HEK293 (cell line): ENCODE data around the gene NIN.

Source experiments
- CTCF ChIA-PET: fragments of 350-600 bp; formaldehyde crosslinking; extraction: SDS; loops from one replicate; lab custom pipeline; 2021; ENCODE audit warnings: antibody characterized with exemption; lab: Yijun Ruan, JAX
- POLR2A ChIA-PET: fragments of 300-600 bp; formaldehyde crosslinking; extraction: SDS; loops from one replicate; lab custom pipeline; 2020; ENCODE audit warnings: antibody characterized with exemption, inconsistent platforms; lab: Yijun Ruan, JAX
- H3K27ac ChIP-seq: fragments of 200-500 bp; sonication (Bioruptor generic); 2 replicates; pipeline ENCODE4 v1.5.1; 2014; ENCODE audit warnings: low read depth, low read length, control low read depth, inconsistent platforms; ENCODE audit errors: extremely low read depth
- H3K36me3 ChIP-seq, 2 experiments: fragments of 200-500 bp in 1 of 2; sonication (Bioruptor generic) in 1 of 2; 1 replicate in 1 of 2; 2 replicates in 1 of 2; pipeline ENCODE4 v1.5.1; 2014 to 2017; ENCODE audit warnings: inconsistent platforms in 2 of 2, low read length in 2 of 2; ENCODE audit not compliant: control insufficient read depth in 2 of 2, insufficient read depth in 1 of 2
- H3K4me1 ChIP-seq: fragments of 200-500 bp; sonication (Bioruptor generic); 2 replicates; pipeline ENCODE4 v1.5.1; 2014; ENCODE audit warnings: mild to moderate bottlenecking, low read length, inconsistent platforms; ENCODE audit not compliant: control insufficient read depth, insufficient read depth
- H3K4me3 ChIP-seq: 2 replicates; pipeline ENCODE4 v1.5.1; 2011; ENCODE audit warnings: low read depth, mild to moderate bottlenecking, control low read depth, low read length, moderate library complexity
- H3K9me3 ChIP-seq: fragments of 200-500 bp; sonication (Bioruptor generic); 2 replicates; pipeline ENCODE4 v1.5.1; 2014; ENCODE audit warnings: low read depth, low read length, inconsistent platforms; ENCODE audit not compliant: control insufficient read depth, insufficient read depth
- KLF9 ChIP-seq: fragments of 450-650 bp; formaldehyde crosslinking; IDR thresholded peaks from 2 replicates; pipeline ENCODE4 v1.5.1; 2016; ENCODE audit warnings: missing biosample characterization, missing genetic modification characterization, low read depth
- SP7 ChIP-seq: fragments of 450-650 bp; formaldehyde crosslinking; IDR thresholded peaks from 2 replicates; pipeline ENCODE4 v1.5.1; 2016; ENCODE audit warnings: missing biosample characterization, missing genetic modification characterization
- WT1 ChIP-seq: fragments of 450-650 bp; formaldehyde crosslinking; IDR thresholded peaks from 2 replicates; pipeline ENCODE4 v1.5.1; 2016; ENCODE audit warnings: missing biosample characterization, missing genetic modification characterization
- YY2 ChIP-seq: fragments of 450-650 bp; formaldehyde crosslinking; IDR thresholded peaks from 2 replicates; pipeline ENCODE4 v1.5.1; 2016; ENCODE audit warnings: missing biosample characterization, missing genetic modification characterization
- ZEB2 ChIP-seq: fragments of 450-650 bp; formaldehyde crosslinking; IDR thresholded peaks from 2 replicates; pipeline ENCODE4 v1.5.1; 2016; ENCODE audit warnings: missing biosample characterization, missing genetic modification characterization
- ZNF132 ChIP-seq: fragments of 450-650 bp; formaldehyde crosslinking; IDR thresholded peaks from 2 replicates; pipeline ENCODE4 v1.5.1; 2017; ENCODE audit warnings: missing biosample characterization, missing genetic modification characterization, borderline replicate concordance
- ZNF16 ChIP-seq: fragments of 450-650 bp; formaldehyde crosslinking; IDR thresholded peaks from 2 replicates; pipeline ENCODE4 v1.5.1; 2016; ENCODE audit warnings: low read depth, missing biosample characterization, missing genetic modification characterization
- ZNF221 ChIP-seq: fragments of 450-650 bp; formaldehyde crosslinking; IDR thresholded peaks from 2 replicates; pipeline ENCODE4 v1.5.1; 2017; ENCODE audit warnings: missing biosample characterization, missing genetic modification characterization, borderline replicate concordance
- ZNF416 ChIP-seq: fragments of 450-650 bp; formaldehyde crosslinking; IDR thresholded peaks from 2 replicates; pipeline ENCODE4 v1.5.1; 2016; ENCODE audit warnings: missing biosample characterization, missing genetic modification characterization
- ZNF510 ChIP-seq: fragments of 450-650 bp; formaldehyde crosslinking; IDR thresholded peaks from 2 replicates; pipeline ENCODE4 v1.5.1; 2018; ENCODE audit warnings: mild to moderate bottlenecking, missing genetic modification characterization, missing biosample characterization; ENCODE audit not compliant: insufficient replicate concordance
- ZNF555 ChIP-seq: fragments of 450-650 bp; formaldehyde crosslinking; conservative IDR thresholded peaks from 2 replicates; pipeline ENCODE4 v1.5.1; 2017; ENCODE audit warnings: missing biosample characterization, mild to moderate bottlenecking, missing genetic modification characterization, inconsistent platforms
- ZNF658 ChIP-seq: fragments of 450-650 bp; formaldehyde crosslinking; IDR thresholded peaks from 2 replicates; pipeline ENCODE4; 2016; ENCODE audit warnings: missing biosample characterization, missing genetic modification characterization
- ZNF670 ChIP-seq: fragments of 450-650 bp; formaldehyde crosslinking; IDR thresholded peaks from 2 replicates; pipeline ENCODE4 v1.5.1; 2016; ENCODE audit warnings: missing biosample characterization, missing genetic modification characterization, low read depth
- ZNF768 ChIP-seq: fragments of 450-650 bp; formaldehyde crosslinking; IDR thresholded peaks from 2 replicates; pipeline ENCODE4 v1.5.1; 2018; ENCODE audit warnings: missing biosample characterization, mild to moderate bottlenecking, missing genetic modification characterization
- ZXDB ChIP-seq: fragments of 450-650 bp; formaldehyde crosslinking; IDR thresholded peaks from 2 replicates; pipeline ENCODE4 v1.5.1; 2016; ENCODE audit warnings: missing biosample characterization, missing genetic modification characterization
- TF ChIP-seq, protein P1 (sequence below): fragments of 450-650 bp; formaldehyde crosslinking; IDR thresholded peaks from 2 replicates; pipeline ENCODE4 v1.5.1; 2016; ENCODE audit warnings: missing biosample characterization, missing genetic modification characterization
- TF ChIP-seq, protein P2 (sequence below): fragments of 450-650 bp; formaldehyde crosslinking; IDR thresholded peaks from 2 replicates; pipeline ENCODE4 v1.5.1; 2016; ENCODE audit warnings: missing biosample characterization, missing genetic modification characterization
- TF ChIP-seq, protein P3 (sequence below): fragments of 450-650 bp; formaldehyde crosslinking; IDR thresholded peaks from 2 replicates; pipeline ENCODE4 v1.5.1; 2017; ENCODE audit warnings: missing biosample characterization, missing genetic modification characterization

NIN gene

DNA sequence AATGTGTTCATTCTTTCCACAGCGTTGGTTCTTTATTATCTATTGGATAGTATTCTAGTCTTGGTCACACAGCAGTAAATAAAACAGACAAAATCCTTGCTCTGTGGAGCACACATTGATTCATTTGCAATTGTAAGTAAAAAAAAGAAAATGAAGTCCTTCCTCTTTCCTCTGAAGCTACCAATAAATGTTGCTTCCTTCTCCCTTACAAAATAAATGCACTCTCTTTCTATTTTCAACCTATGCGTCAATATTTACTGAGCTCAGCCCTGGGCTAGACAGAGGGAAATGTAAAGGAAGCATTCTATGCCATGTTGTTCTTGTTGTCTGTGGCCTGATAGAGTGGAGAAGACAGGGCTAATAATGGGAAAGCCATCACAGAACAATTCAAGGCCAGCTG is 43.8 kb upstream of the NIN start (continued):
- TF ChIP-seq, protein P1, sequence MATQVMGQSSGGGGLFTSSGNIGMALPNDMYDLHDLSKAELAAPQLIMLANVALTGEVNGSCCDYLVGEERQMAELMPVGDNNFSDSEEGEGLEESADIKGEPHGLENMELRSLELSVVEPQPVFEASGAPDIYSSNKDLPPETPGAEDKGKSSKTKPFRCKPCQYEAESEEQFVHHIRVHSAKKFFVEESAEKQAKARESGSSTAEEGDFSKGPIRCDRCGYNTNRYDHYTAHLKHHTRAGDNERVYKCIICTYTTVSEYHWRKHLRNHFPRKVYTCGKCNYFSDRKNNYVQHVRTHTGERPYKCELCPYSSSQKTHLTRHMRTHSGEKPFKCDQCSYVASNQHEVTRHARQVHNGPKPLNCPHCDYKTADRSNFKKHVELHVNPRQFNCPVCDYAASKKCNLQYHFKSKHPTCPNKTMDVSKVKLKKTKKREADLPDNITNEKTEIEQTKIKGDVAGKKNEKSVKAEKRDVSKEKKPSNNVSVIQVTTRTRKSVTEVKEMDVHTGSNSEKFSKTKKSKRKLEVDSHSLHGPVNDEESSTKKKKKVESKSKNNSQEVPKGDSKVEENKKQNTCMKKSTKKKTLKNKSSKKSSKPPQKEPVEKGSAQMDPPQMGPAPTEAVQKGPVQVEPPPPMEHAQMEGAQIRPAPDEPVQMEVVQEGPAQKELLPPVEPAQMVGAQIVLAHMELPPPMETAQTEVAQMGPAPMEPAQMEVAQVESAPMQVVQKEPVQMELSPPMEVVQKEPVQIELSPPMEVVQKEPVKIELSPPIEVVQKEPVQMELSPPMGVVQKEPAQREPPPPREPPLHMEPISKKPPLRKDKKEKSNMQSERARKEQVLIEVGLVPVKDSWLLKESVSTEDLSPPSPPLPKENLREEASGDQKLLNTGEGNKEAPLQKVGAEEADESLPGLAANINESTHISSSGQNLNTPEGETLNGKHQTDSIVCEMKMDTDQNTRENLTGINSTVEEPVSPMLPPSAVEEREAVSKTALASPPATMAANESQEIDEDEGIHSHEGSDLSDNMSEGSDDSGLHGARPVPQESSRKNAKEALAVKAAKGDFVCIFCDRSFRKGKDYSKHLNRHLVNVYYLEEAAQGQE = no peak
- TF ChIP-seq ZNF221 (tag by site-specific recombination) (no peak), ZNF416 (tag by site-specific recombination) (no peak), WT1 (no peak), ZNF658 (tag by site-specific recombination) (no peak), ZNF555 (tag by site-specific recombination) (no peak), YY2 (tag by site-specific recombination) (no peak), SP7 (tag by site-specific recombination) (no peak)
- TF ChIP-seq, all 188 proteins: peak for 0

DNA sequence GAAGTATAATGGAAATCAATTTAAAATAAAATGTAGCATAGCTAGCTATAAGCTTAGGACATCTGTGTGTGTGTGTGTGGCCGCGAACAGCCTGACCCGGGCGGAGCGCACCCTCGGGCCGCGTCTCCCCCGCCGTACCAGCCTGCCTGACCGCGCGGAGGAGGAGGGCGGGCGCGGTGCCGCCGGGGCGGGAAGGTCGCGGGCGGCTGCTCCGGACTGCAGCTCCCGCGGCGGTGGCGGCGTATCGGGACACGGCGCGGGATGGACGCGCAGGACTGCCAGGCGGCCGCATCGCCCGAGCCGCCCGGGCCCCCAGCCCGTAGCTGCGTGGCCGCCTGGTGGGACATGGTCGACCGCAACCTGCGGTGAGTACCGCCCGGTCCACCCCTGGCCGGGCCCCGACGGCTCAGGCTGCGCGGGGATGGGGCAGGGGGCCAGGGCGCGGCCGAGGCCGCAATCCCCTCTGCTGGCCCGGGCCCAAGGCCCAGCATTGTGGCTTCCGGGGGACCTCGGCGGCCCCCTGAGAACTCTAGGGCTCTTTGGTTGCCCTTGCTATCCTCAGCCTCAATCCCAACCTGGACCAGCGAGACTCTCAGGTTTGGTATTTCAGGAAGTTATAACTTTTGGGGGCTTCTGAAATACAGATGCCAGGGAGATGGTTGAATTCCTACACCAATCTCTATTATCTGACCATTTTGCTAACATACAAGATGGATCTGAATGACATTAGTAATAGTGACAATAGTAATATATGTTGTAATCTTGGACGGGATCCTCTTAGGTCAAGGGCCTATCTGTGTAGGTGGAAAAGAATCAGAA is 41.2 kb upstream of the NIN start, which contains the start of gene ABHD12B:
ABHD12B (plus strand) TSS at position 140 of the 819 bp plus-strand sequence; CDS start at position 262, 122 bp downstream.
- ChIA-PET POLR2A (no interaction called here), CTCF (no interaction called here)
- H3K27ac ChIP-seq = no peak within 1 kb of the TSS
- H3K4me3 ChIP-seq = no peak within 1 kb of the TSS
- no peaks in the 10 kb centered on the region for H3K4me1 ChIP-seq
- H3K36me3 ChIP-seq = no peaks in the 10 kb centered on the region
- TF ChIP-seq ZNF416 (tag by site-specific recombination) = no peak
- TF ChIP-seq KLF9 (tag by site-specific recombination) = no peak
- TF ChIP-seq ZNF768 = no peak
- TF ChIP-seq ZNF510 (tag by site-specific recombination) = no peak
- no peak for TF ChIP-seq ZNF16
- TF ChIP-seq, protein P2, sequence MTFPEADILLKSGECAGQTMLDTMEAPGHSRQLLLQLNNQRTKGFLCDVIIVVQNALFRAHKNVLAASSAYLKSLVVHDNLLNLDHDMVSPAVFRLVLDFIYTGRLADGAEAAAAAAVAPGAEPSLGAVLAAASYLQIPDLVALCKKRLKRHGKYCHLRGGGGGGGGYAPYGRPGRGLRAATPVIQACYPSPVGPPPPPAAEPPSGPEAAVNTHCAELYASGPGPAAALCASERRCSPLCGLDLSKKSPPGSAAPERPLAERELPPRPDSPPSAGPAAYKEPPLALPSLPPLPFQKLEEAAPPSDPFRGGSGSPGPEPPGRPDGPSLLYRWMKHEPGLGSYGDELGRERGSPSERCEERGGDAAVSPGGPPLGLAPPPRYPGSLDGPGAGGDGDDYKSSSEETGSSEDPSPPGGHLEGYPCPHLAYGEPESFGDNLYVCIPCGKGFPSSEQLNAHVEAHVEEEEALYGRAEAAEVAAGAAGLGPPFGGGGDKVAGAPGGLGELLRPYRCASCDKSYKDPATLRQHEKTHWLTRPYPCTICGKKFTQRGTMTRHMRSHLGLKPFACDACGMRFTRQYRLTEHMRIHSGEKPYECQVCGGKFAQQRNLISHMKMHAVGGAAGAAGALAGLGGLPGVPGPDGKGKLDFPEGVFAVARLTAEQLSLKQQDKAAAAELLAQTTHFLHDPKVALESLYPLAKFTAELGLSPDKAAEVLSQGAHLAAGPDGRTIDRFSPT (tag by site-specific recombination) = no peak
- TF ChIP-seq ZEB2 (tag by site-specific recombination) = no peak
- TF ChIP-seq ZNF670 (tag by site-specific recombination) = no peak
- TF ChIP-seq ZNF132 (tag by site-specific recombination) = no peak
- TF ChIP-seq ZXDB (tag by site-specific recombination) = no peak
- H3K9me3 ChIP-seq = no peaks in the 10 kb centered on the region

DNA sequence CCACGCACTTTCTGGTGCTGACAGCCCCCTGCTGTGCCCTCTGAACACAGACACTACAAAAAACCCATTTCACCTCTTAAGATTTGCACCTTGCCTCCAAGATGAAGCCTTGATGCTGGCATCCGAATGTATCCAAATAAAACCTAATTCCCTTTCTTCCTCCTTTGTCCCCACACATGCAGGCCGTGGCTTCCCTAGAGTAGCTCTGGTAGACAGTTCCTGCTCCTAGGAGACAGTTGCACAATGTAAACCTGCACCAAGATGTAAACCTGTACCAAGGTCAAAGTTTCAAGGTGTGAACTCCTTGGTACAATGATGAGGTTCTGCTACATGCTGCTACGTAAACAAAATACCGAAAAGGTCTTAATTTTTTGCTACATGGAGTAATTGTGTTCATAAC is 40.3 kb upstream of the NIN start:
- H3K4me1 ChIP-seq = no peaks in the 10 kb centered on the region
- no peaks in the 10 kb centered on the region for H3K9me3 ChIP-seq
- TF ChIP-seq, protein P3, sequence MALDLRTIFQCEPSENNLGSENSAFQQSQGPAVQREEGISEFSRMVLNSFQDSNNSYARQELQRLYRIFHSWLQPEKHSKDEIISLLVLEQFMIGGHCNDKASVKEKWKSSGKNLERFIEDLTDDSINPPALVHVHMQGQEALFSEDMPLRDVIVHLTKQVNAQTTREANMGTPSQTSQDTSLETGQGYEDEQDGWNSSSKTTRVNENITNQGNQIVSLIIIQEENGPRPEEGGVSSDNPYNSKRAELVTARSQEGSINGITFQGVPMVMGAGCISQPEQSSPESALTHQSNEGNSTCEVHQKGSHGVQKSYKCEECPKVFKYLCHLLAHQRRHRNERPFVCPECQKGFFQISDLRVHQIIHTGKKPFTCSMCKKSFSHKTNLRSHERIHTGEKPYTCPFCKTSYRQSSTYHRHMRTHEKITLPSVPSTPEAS = no peak
- no peak overlapping the region for H3K27ac ChIP-seq
- ChIA-PET POLR2A (no interaction called here), CTCF (interaction anchor here (0.6 kb wide), 2 partner anchors 12 to 94 kb away, joined by 3 read pairs; no protein-coding TSS in a partner anchor)
- H3K4me3 ChIP-seq = no peak overlapping the region
- H3K36me3 ChIP-seq = no peaks in the 10 kb centered on the region
